ENCODE data around the gene CDKL1.

CDKL1 gene

GRCh38 chr14:50355692-50356091 lies 41.0 kb downstream of the CDKL1 start:
- DNase-seq: no peak

GRCh38 chr14:50354527-50354926 lies 42.2 kb downstream of the CDKL1 start:
- no peak for DNase-seq

- no peak for DNase-seq
These were observed 43.6 kb downstream of the CDKL1 start for GRCh38 chr14:50353126-50353525.

- DNase-seq: no peak
These were observed 44.1 kb downstream of the CDKL1 start for GRCh38 chr14:50352584-50352983.

GRCh38 chr14:50350975-50351374 lies 45.7 kb downstream of the CDKL1 start:
- no peak for DNase-seq

GRCh38 chr14:50348933-50349332 lies 47.7 kb downstream of the CDKL1 start:
- no peak for DNase-seq

GRCh38 chr14:50347521-50347920 lies 49.2 kb downstream of the CDKL1 start:
- no peak for DNase-seq

- no peak for DNase-seq
These were observed 50.7 kb downstream of the CDKL1 start for GRCh38 chr14:50345846-50346422.

GRCh38 chr14:50344876-50345563 lies 51.7 kb downstream of the CDKL1 start:
- no peak for DNase-seq

GRCh38 chr14:50344116-50344775 lies 52.4 kb downstream of the CDKL1 start:
- no peak for DNase-seq

- DNase-seq: no peak
These were observed 53.2 kb downstream of the CDKL1 start for GRCh38 chr14:50343434-50343833.

- peak; percentile 65 for DNase-seq
These were observed 54.2 kb downstream of the CDKL1 start for GRCh38 chr14:50342221-50343078.

GRCh38 chr14:50340963-50341362 lies 55.7 kb downstream of the CDKL1 start:
- DNase-seq: no peak

GRCh38 chr14:50340045-50340444 lies 56.6 kb downstream of the CDKL1 start:
- no peak for DNase-seq

GRCh38 chr14:50339178-50339804 lies 57.4 kb downstream of the CDKL1 start:
- no peak for DNase-seq

- no peak for DNase-seq
These were observed 58.1 kb downstream of the CDKL1 start for GRCh38 chr14:50338587-50338986.

- DNase-seq: no peak
These were observed 60.5 kb downstream of the CDKL1 start for GRCh38 chr14:50335989-50336824.

- DNase-seq: no peak
These were observed 61.3 kb downstream of the CDKL1 start for GRCh38 chr14:50335389-50335788.

GRCh38 chr14:50334211-50334610 lies 62.5 kb downstream of the CDKL1 start:
- DNase-seq: no peak

GRCh38 chr14:50333014-50333509 lies 63.6 kb downstream of the CDKL1 start:
- no peak for DNase-seq

- no peak for DNase-seq
These were observed 65.1 kb downstream of the CDKL1 start for GRCh38 chr14:50331596-50331995.
